Measurements from ENCODE around the gene TIGD2. TPM values are rescaled to one million over a fixed set of nuclear protein-coding genes. Genes with fewer than 3 reads are reported as not detected.

Gene TIGD2
- total RNA-seq, 1 experiment from 2014 or later = 3.6 TPM

GRCh38 chr4:89099034-89099433 is 12.3 kb upstream of the TIGD2 start:
- ATAC-seq = no peak
- no peaks in the 10 kb centered on the region for H3K36me3 ChIP-seq (ENCODE audit: control insufficient read depth, insufficient read depth, low read length)
- H3K9me3 ChIP-seq (ENCODE audit: control insufficient read depth, insufficient read depth, low read depth, low read length) = no peaks in the 10 kb centered on the region
- no TSS peak for BruUV-seq (replicated peaks)
- TF ChIP-seq POLR2AphosphoS5 (IDR thresholded peaks at IDR 0.05; ENCODE audit: low read depth, low read length) (no peak), TCF7L2 (IDR thresholded peaks at IDR 0.05; ENCODE audit: low read depth, low read length) (no peak)
- TF ChIP-seq, protein P1, sequence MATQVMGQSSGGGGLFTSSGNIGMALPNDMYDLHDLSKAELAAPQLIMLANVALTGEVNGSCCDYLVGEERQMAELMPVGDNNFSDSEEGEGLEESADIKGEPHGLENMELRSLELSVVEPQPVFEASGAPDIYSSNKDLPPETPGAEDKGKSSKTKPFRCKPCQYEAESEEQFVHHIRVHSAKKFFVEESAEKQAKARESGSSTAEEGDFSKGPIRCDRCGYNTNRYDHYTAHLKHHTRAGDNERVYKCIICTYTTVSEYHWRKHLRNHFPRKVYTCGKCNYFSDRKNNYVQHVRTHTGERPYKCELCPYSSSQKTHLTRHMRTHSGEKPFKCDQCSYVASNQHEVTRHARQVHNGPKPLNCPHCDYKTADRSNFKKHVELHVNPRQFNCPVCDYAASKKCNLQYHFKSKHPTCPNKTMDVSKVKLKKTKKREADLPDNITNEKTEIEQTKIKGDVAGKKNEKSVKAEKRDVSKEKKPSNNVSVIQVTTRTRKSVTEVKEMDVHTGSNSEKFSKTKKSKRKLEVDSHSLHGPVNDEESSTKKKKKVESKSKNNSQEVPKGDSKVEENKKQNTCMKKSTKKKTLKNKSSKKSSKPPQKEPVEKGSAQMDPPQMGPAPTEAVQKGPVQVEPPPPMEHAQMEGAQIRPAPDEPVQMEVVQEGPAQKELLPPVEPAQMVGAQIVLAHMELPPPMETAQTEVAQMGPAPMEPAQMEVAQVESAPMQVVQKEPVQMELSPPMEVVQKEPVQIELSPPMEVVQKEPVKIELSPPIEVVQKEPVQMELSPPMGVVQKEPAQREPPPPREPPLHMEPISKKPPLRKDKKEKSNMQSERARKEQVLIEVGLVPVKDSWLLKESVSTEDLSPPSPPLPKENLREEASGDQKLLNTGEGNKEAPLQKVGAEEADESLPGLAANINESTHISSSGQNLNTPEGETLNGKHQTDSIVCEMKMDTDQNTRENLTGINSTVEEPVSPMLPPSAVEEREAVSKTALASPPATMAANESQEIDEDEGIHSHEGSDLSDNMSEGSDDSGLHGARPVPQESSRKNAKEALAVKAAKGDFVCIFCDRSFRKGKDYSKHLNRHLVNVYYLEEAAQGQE (IDR thresholded peaks at IDR 0.05; ENCODE audit: insufficient read depth in 1 of 2, low read depth in 2 of 2, low read length in 1 of 2) = no peak
- intact Hi-C loops (cut with micrococcal nuclease; ENCODE audit: unreplicated experiment) (no loop called here), in situ Hi-C loops (cut with HindIII; ENCODE audit: low pct_unique_long_range_greater_than_20kb, low sequenced_read_pairs) (no loop called here)
- ChIA-PET CTCF (no interaction called here), POLR2A (no interaction called here)
- no peak overlapping the region for H3K27ac ChIP-seq (ENCODE audit: low read length)
- no peak for DNase-seq (ENCODE audit: low read depth, low spot score)
- no peaks in the 10 kb centered on the region for H3K4me1 ChIP-seq (ENCODE audit: control insufficient read depth, insufficient read depth, low read length)
- no peaks in the 10 kb centered on the region; the same call in 1 of the 2 replicates for H3K27me3 ChIP-seq (ENCODE audit: control insufficient read depth, insufficient read depth, low read length)
- no peak overlapping the region for H3K4me3 ChIP-seq (ENCODE audit: low read depth in 2 of 2, low read length in 2 of 2)

DNA sequence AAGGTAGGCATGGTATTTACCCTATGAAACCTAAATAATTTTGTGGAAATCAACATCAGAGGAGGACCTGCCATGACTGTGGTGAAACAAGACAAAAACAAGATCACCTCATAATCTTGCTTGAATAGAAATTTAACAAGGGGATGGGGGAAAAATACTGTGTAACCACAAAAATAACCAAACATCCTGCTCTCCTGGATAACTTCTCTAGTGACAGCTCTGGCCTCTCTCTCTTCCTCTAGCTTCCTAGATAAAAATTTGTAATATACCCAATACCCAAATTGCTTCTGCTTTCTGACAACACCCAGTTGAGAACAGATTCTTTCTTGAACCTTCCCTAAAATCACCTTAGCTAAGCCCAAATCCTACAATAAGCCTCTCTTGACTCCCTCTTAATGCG is 11.9 kb upstream of the TIGD2 start:
- Histone ChIP-seq H3K9me3 (ENCODE audit: control insufficient read depth, insufficient read depth, low read depth, low read length) (no peaks in the 10 kb centered on the region), H3K4me3 (ENCODE audit: low read depth in 2 of 2, low read length in 2 of 2) (no peak overlapping the region), H3K27me3 (ENCODE audit: control insufficient read depth, insufficient read depth, low read length) (no peaks in the 10 kb centered on the region; the same call in 1 of the 2 replicates), H3K4me1 (ENCODE audit: control insufficient read depth, insufficient read depth, low read length) (no peaks in the 10 kb centered on the region), H3K36me3 (ENCODE audit: control insufficient read depth, insufficient read depth, low read length) (no peaks in the 10 kb centered on the region), H3K27ac (ENCODE audit: low read length) (no peak overlapping the region)
- in situ Hi-C loops (cut with HindIII; ENCODE audit: low pct_unique_long_range_greater_than_20kb, low sequenced_read_pairs) (no loop called here), intact Hi-C loops (cut with micrococcal nuclease; ENCODE audit: unreplicated experiment) (no loop called here)
- DNase-seq (ENCODE audit: low read depth, low spot score) (no peak), ATAC-seq (no peak)
- no TSS peak for BruUV-seq (replicated peaks)
- TF ChIP-seq POLR2AphosphoS5 (IDR thresholded peaks at IDR 0.05; ENCODE audit: low read depth, low read length) = no peak
- no peak for TF ChIP-seq CTCF (IDR thresholded peaks at IDR 0.05)
- TF ChIP-seq TCF7L2 (IDR thresholded peaks at IDR 0.05; ENCODE audit: low read depth, low read length) = no peak
- TF ChIP-seq, protein P1 (IDR thresholded peaks at IDR 0.05; ENCODE audit: insufficient read depth in 1 of 2, low read depth in 2 of 2, low read length in 1 of 2) = no peak
- no peak for TF ChIP-seq SIN3A (IDR thresholded peaks at IDR 0.05; ENCODE audit: borderline replicate concordance, insufficient read depth, low read depth, low read length)
- ChIA-PET CTCF (no interaction called here), POLR2A (no interaction called here)
